CD14-positive monocyte (primary cell): ENCODE results near the gene GH1. TPM values are rescaled to one million over a fixed set of nuclear protein-coding genes. Genes with fewer than 3 reads are reported as not detected.
"Not testable (repeated sequence)": the region's sequence is repeated elsewhere in the genome, so short reads cannot be mapped to it uniquely, and the experiment has no call there.

Experiments used
- DNase-seq, 3 donors: peaks; one replicate each; pipeline ENCODE4 v3.0.0-alpha.2; 2011 to 2022
- H2AFZ ChIP-seq: 2 replicates; pipeline ENCODE4 v1.6.0; 2012; ENCODE audit warnings: mild to moderate bottlenecking, low read depth, low read length, inconsistent platforms; ENCODE audit not compliant: insufficient read depth, poor library complexity, severe bottlenecking
- H3K27ac ChIP-seq, 2 donors: 1 replicate in 1 of 2; 2 replicates in 1 of 2; pipeline ENCODE4 v1.5.1; 2012 to 2013; ENCODE audit warnings: low read length in 2 of 2, control low read depth in 1 of 2, inconsistent platforms in 1 of 2, low read depth in 1 of 2, mild to moderate bottlenecking in 1 of 2
- H3K27me3 ChIP-seq, 2 donors: one replicate each; pipeline versions ENCODE4 v1.6.0 to v1.6.1; 2011 to 2013; ENCODE audit warnings: low read length in 2 of 2; ENCODE audit not compliant: control insufficient read depth in 2 of 2, insufficient read depth in 2 of 2
- H3K36me3 ChIP-seq, 2 donors: replicated peaks in 1 of 2; 1 replicate in 1 of 2; 2 replicates in 1 of 2; pipeline versions ENCODE4 v1.5.1 to v1.6.1; 2012 to 2013; ENCODE audit warnings: low read length in 2 of 2, control low read depth in 1 of 2, inconsistent platforms in 1 of 2, mild to moderate bottlenecking in 1 of 2; ENCODE audit not compliant: insufficient read depth in 2 of 2, control insufficient read depth in 1 of 2
- H3K4me1 ChIP-seq, 2 donors: 1 replicate in 1 of 2; 2 replicates in 1 of 2; pipeline versions ENCODE4 v1.5.1 to v1.6.1; 2012 to 2013; ENCODE audit warnings: low read length in 2 of 2, control low read depth in 1 of 2, inconsistent platforms in 1 of 2, mild to moderate bottlenecking in 1 of 2, moderate library complexity in 1 of 2; ENCODE audit not compliant: insufficient read depth in 2 of 2, control insufficient read depth in 1 of 2
- H3K4me2 ChIP-seq: replicated peaks from 2 replicates; pipeline ENCODE3; 2012; ENCODE audit warnings: low read length, moderate library complexity, mild to moderate bottlenecking; ENCODE audit not compliant: poor library complexity, severe bottlenecking; ENCODE audit errors: extremely low read depth
- H3K4me3 ChIP-seq, 3 experiments: fragments of 200-600 bp in 1 of 3; sonication (generic) in 1 of 3; replicated peaks in 1 of 3; 1 replicate in 2 of 3; 2 replicates in 1 of 3; pipeline ENCODE4 v1.5.1; 2011 to 2013; ENCODE audit warnings: low read length in 3 of 3, mild to moderate bottlenecking in 3 of 3, control low read depth in 2 of 3, low read depth in 2 of 3, inconsistent platforms in 1 of 3, moderate library complexity in 1 of 3
- H3K79me2 ChIP-seq: 2 replicates; pipeline ENCODE4 v1.6.0; 2012; ENCODE audit warnings: mild to moderate bottlenecking, control low read depth, inconsistent platforms, low read length, moderate library complexity; ENCODE audit not compliant: insufficient read depth
- H3K9ac ChIP-seq: 2 replicates; pipeline ENCODE4 v1.6.0; 2017; ENCODE audit warnings: low read length, mild to moderate bottlenecking; ENCODE audit not compliant: insufficient read depth, poor library complexity, severe bottlenecking
- H3K9me3 ChIP-seq, 2 donors: replicated peaks in 1 of 2; 1 replicate in 1 of 2; 2 replicates in 1 of 2; pipeline versions ENCODE4 v1.5.1 to v1.6.1; 2012 to 2013; ENCODE audit warnings: low read length in 2 of 2, control low read depth in 1 of 2; ENCODE audit not compliant: control insufficient read depth in 1 of 2, insufficient read depth in 1 of 2
- H4K20me1 ChIP-seq: 2 replicates; pipeline ENCODE4 v1.6.0; 2012; ENCODE audit warnings: mild to moderate bottlenecking, low read length, control low read depth, moderate library complexity; ENCODE audit not compliant: insufficient read depth
- H3K27ac Mint-ChIP-seq, 7 donors: one replicate each; pipeline ENCODE4 v1.8.0; 2020; ENCODE audit warnings: mild to moderate bottlenecking in 7 of 7, mixed read lengths in 7 of 7, moderate library complexity in 6 of 7, inconsistent platforms in 2 of 7
- H3K27me3 Mint-ChIP-seq, 3 donors: one replicate each; pipeline ENCODE4 v1.8.0; 2021 to 2022; ENCODE audit warnings: low read depth in 3 of 3, mild to moderate bottlenecking in 3 of 3, mixed read lengths in 3 of 3, moderate library complexity in 3 of 3, inconsistent platforms in 1 of 3
- H3K36me3 Mint-ChIP-seq, 2 donors: one replicate each; pipeline ENCODE4 v1.8.0; 2020; ENCODE audit warnings: mixed read lengths in 2 of 2, inconsistent platforms in 1 of 2, mild to moderate bottlenecking in 1 of 2
- H3K4me1 Mint-ChIP-seq: one replicate; pipeline ENCODE4 v1.8.0; 2020; ENCODE audit warnings: mild to moderate bottlenecking, mixed read lengths
- H3K4me3 Mint-ChIP-seq, 2 donors: one replicate each; pipeline ENCODE4 v1.8.0; 2020; ENCODE audit warnings: mild to moderate bottlenecking in 2 of 2, mixed read lengths in 2 of 2, moderate library complexity in 1 of 2
- H3K9me3 Mint-ChIP-seq, 7 donors: one replicate each; pipeline ENCODE4 v1.8.0; 2020 to 2022; ENCODE audit warnings: mixed read lengths in 7 of 7, mild to moderate bottlenecking in 6 of 7, moderate library complexity in 6 of 7, inconsistent platforms in 2 of 7
- WGBS: methylation state at CpG from one replicate; pipeline ENCODE4 v1.1.5; 2013; ENCODE audit warnings: missing lambda C conversion rate; ENCODE audit not compliant: insufficient coverage; 5-methylcytosine and 5-hydroxymethylcytosine counted together
- intact Hi-C, 2 donors: fragments of 100-400 bp; cut with micrococcal nuclease; formaldehyde crosslinking; loops; one replicate each; pipeline versions ENCODE4 v1.15.0 to v1.15.1; 2023
- polyA plus RNA-seq, 3 donors: library from polyadenylated mRNA; depleted of rRNA in 1 of 3; unstranded in 2 of 3; stranded (reverse) in 1 of 3; fragments of 300-500 nt in 2 of 3; fragments of >200 nt in 1 of 3; fragmentation: Illumina TruSeq in 2 of 3; gene quantifications; 1 replicate in 2 of 3; 2 replicates in 1 of 3; pipeline ENCODE4 v1.2.3, GENCODE V29; 2012 to 2021

Gene GH1
- polyA plus RNA-seq, 3 donors: not detected

DNA sequence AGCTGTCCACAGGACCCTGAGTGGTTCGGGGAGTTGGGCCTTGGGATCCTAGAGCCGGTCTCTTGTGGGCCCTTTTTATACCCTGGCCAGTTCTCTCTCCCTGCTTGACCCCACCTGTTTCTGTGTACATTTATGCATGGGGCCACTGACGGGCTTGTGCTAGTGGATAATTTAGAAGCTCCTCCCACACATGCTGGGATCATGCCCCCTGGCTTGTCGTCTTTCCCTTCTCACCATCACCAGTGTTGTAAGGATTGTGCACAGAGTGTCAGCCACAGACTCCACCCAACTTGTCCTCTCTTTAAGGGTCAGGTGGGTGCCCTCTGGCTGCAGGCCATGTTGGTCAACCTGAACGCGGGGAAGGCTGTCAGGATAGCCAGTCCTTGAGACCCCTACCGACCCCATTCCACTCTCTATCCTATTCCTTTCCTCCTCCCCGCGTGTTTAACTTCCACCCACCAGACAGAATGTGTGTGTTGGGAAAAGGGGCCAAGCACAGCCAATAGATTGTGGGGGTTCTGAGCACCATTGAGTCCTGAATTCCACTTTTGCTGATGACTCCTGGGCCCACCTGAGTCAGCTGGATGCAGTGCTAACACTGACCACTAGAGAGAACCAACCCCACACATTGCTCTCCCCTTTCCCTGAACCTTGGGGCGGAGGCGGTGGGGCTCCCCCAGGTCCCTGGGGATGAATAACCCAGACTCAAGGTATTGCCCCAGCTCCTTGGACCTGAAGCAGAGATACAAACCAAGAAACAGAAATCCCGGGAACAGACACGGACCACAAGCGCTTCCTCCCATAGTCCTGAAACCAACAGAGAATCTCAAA is 21.9 kb downstream of the GH1 start, which contains the start of gene CSH1:
Gene CSH1, minus strand, starts transcription at position 51 of the 831 bp plus-strand sequence. CDS start 63 bp downstream, outside the sequence.
- H3K4me3 ChIP-seq, H2AFZ ChIP-seq, DNase-seq, H4K20me1 ChIP-seq, H3K27ac ChIP-seq, H3K4me3 Mint-ChIP-seq, H3K9ac ChIP-seq, H3K27ac Mint-ChIP-seq, H3K4me1 Mint-ChIP-seq, H3K4me1 ChIP-seq, H3K9me3 Mint-ChIP-seq, intact Hi-C loops, H3K36me3 ChIP-seq, H3K36me3 Mint-ChIP-seq, H3K27me3 ChIP-seq, H3K27me3 Mint-ChIP-seq, H3K9me3 ChIP-seq, H3K4me2 ChIP-seq, H3K79me2 ChIP-seq: not testable (repeated sequence)
- WGBS: no CpG with 5 or more reads among the region's 14 CpGs

DNA sequence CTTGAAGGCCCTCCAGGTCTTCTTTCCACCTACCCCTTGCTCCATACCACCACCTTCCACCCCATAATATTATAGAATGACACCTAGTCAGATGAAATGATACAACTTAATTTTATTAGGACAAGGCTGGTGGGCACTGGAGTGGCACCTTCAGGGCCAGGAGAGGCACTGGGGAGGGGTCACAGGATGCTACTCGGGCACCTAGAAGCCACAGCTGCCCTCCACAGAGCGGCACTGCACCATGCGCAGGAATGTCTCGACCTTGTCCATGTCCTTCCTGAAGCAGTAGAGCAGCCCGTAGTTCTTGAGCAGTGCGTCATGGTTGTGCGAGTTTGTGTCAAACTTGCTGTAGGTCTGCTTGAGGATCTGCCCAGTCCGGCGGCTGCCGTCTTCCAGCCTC is 23.8 kb downstream of the GH1 start:
- H3K4me1 Mint-ChIP-seq, H3K4me3 Mint-ChIP-seq, H3K9me3 ChIP-seq, H3K9me3 Mint-ChIP-seq, H3K27me3 ChIP-seq, H3K9ac ChIP-seq, H3K27ac ChIP-seq, H3K36me3 ChIP-seq, H3K4me1 ChIP-seq, H4K20me1 ChIP-seq, DNase-seq, H3K27ac Mint-ChIP-seq, H3K79me2 ChIP-seq, H3K4me2 ChIP-seq, H2AFZ ChIP-seq, intact Hi-C loops, H3K27me3 Mint-ChIP-seq, H3K36me3 Mint-ChIP-seq, H3K4me3 ChIP-seq: not testable (repeated sequence)
- 80% methylated on average over 1 of the region's 10 CpGs for WGBS

DNA sequence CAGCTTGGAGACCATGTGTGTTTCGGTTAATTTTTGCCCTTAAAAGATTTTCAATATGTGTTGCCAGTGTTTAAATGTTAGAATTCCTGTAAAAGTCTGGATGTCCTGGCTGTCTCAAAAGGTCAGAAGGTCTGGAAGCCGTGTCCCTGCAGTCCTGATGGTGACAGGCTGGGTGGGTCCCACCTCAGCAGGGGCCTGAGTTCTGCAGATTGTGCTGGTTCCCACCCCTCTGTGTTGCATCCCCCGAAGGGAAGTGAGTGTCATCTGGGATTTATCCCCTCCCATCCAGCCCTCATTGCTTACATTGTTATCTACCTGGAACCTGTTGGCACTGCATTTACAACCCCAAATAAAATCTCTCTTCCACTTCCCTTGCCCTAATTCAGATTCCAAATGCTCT is 24.6 kb downstream of the GH1 start:
- not testable (repeated sequence) for DNase-seq
- 83% methylated on average over 1 of the region's 3 CpGs for WGBS

More for the DNA sequence above, 24.6 kb downstream of the GH1 start:
- H3K4me3 Mint-ChIP-seq, H3K9me3 Mint-ChIP-seq, H4K20me1 ChIP-seq, H3K4me2 ChIP-seq, intact Hi-C loops, H3K27ac Mint-ChIP-seq, H3K79me2 ChIP-seq, H3K27me3 Mint-ChIP-seq, H3K4me1 Mint-ChIP-seq, H3K9me3 ChIP-seq, H3K36me3 Mint-ChIP-seq, H2AFZ ChIP-seq, H3K9ac ChIP-seq, H3K4me3 ChIP-seq, H3K36me3 ChIP-seq, H3K27me3 ChIP-seq, H3K27ac ChIP-seq, H3K4me1 ChIP-seq: not testable (repeated sequence)
